H1 (cell line): ENCODE results near the gene PSMC5. TPM values are rescaled to one million over a fixed set of nuclear protein-coding genes. Genes with fewer than 3 reads are reported as not detected.

Experiments used
- CTCF ChIA-PET: fragments of 300-600 bp; sonication (Branson Sonifier 250); formaldehyde crosslinking; loops from one replicate; lab custom pipeline; 2021; ENCODE audit not compliant: partially characterized antibody; lab: Charles Lee
- POLR2A ChIA-PET: fragments of 300-600 bp; sonication (Branson Sonifier 250); formaldehyde crosslinking; loops from one replicate; lab custom pipeline; 2021; ENCODE audit warnings: inconsistent platforms; ENCODE audit not compliant: partially characterized antibody; lab: Charles Lee
- DNase-seq, 2 experiments: peaks; one replicate each; pipeline versions ENCODE4 v3.0.0 to v3.0.0-alpha.2; 2010 to 2022; ENCODE audit warnings: low spot score in 2 of 2, low read depth in 1 of 2, mixed read lengths in 1 of 2
- FAIRE-seq: peaks from 2 replicates; lab custom pipeline; 2011; peaks lifted over from hg19 to GRCh38; lab: Jason Lieb, UNC
- H2AFZ ChIP-seq: 2 replicates; pipeline ENCODE4 v1.8.1; 2012; ENCODE audit warnings: low read length, inconsistent platforms
- H2AK5ac ChIP-seq: 2 replicates; pipeline ENCODE4 v1.6.1; 2013; ENCODE audit warnings: low read depth, low read length
- H2BK120ac ChIP-seq: replicated peaks from 2 replicates; pipeline ENCODE3; 2013; ENCODE audit warnings: low read depth, low read length, inconsistent platforms
- H2BK12ac ChIP-seq: 2 replicates; pipeline ENCODE4 v1.6.1; 2013; ENCODE audit warnings: low read depth, low read length
- H2BK15ac ChIP-seq: 2 replicates; pipeline ENCODE4 v1.6.1; 2013; ENCODE audit warnings: low read length
- H2BK20ac ChIP-seq: 2 replicates; pipeline ENCODE4 v1.6.1; 2013; ENCODE audit warnings: low read length
- H2BK5ac ChIP-seq: 2 replicates; pipeline ENCODE4 v1.6.1; 2013; ENCODE audit warnings: low read depth, low read length
- H3K14ac ChIP-seq: 2 replicates; pipeline ENCODE4 v1.6.1; 2013; ENCODE audit warnings: inconsistent platforms; ENCODE audit not compliant: insufficient read length
- H3K18ac ChIP-seq: 2 replicates; pipeline ENCODE4 v1.6.1; 2013; ENCODE audit warnings: low read length; ENCODE audit errors: extremely low read depth
- H3K23ac ChIP-seq: 2 replicates; pipeline ENCODE4 v1.6.1; 2013; ENCODE audit warnings: inconsistent platforms; ENCODE audit not compliant: insufficient read length
- H3K23me2 ChIP-seq: 2 replicates; pipeline ENCODE4 v1.6.1; 2013; ENCODE audit warnings: low read depth, low read length
- H3K27ac ChIP-seq: 2 replicates; pipeline ENCODE4 v1.6.1; 2011; ENCODE audit warnings: low read depth, low read length, inconsistent platforms
- H3K27me3 ChIP-seq, 4 experiments: replicated peaks in 1 of 4; 1 replicate in 1 of 4; 2 replicates in 3 of 4; pipeline versions ENCODE4 v1.6.1 to v1.8.1; 2011 to 2013; ENCODE audit warnings: low read length in 3 of 4, mild to moderate bottlenecking in 3 of 4, inconsistent platforms in 2 of 4, mixed read lengths in 2 of 4, moderate library complexity in 1 of 4; ENCODE audit not compliant: control insufficient read depth in 3 of 4, insufficient read depth in 3 of 4; ENCODE audit errors: extremely low read depth in 1 of 4
- H3K36me3 ChIP-seq, 4 experiments: 2 replicates each; pipeline versions ENCODE4 v1.6.1 to v1.8.1; 2011 to 2013; ENCODE audit warnings: mild to moderate bottlenecking in 4 of 4, low read length in 3 of 4, moderate library complexity in 2 of 4, control low read depth in 1 of 4, inconsistent platforms in 1 of 4; ENCODE audit not compliant: insufficient read depth in 4 of 4, control insufficient read depth in 2 of 4
- H3K4ac ChIP-seq: replicated peaks from 2 replicates; pipeline ENCODE3; 2013; ENCODE audit warnings: low read length, low read depth, mixed read lengths, inconsistent platforms; ENCODE audit not compliant: insufficient read length
- H3K4me1 ChIP-seq, 4 experiments: replicated peaks in 1 of 4; 1 replicate in 1 of 4; 2 replicates in 3 of 4; pipeline versions ENCODE4 v1.6.1 to v1.8.1; 2011 to 2013; ENCODE audit warnings: low read length in 3 of 4, inconsistent platforms in 2 of 4, mixed read lengths in 1 of 4; ENCODE audit not compliant: insufficient read depth in 4 of 4, control insufficient read depth in 3 of 4
- H3K4me2 ChIP-seq, 2 experiments: 2 replicates each; pipeline versions ENCODE4 v1.6.1 to v1.8.1; 2011 to 2013; ENCODE audit warnings: low read depth in 2 of 2, low read length in 2 of 2, control low read depth in 1 of 2, inconsistent platforms in 1 of 2, mild to moderate bottlenecking in 1 of 2; ENCODE audit not compliant: insufficient read depth in 1 of 2
- H3K4me3 ChIP-seq, 4 experiments: fragments of 200-600, 300-600 bp in 1 of 4; sonication (generic), shearing (Covaris generic), sonication (Bioruptor Twin) in 1 of 4; 2 replicates each; pipeline versions ENCODE4 v1.5.1 to v1.8.1; 2011 to 2016; ENCODE audit warnings: low read length in 4 of 4, low read depth in 3 of 4, control low read depth in 2 of 4, inconsistent platforms in 2 of 4, mild to moderate bottlenecking in 2 of 4, mixed read lengths in 1 of 4, moderate library complexity in 1 of 4; ENCODE audit not compliant: insufficient read depth in 2 of 4; ENCODE audit errors: extremely low read depth in 1 of 4
- H3K56ac ChIP-seq: replicated peaks from 2 replicates; pipeline ENCODE3; 2013; ENCODE audit warnings: low read depth, mild to moderate bottlenecking, mixed read lengths, low read length, inconsistent platforms; ENCODE audit not compliant: insufficient read length
- H3K79me1 ChIP-seq: 2 replicates; pipeline ENCODE4 v1.6.1; 2013; ENCODE audit warnings: low read depth, low read length, control low read depth
- H3K79me2 ChIP-seq, 2 experiments: 2 replicates each; pipeline versions ENCODE4 v1.6.1 to v1.8.1; 2012 to 2013; ENCODE audit warnings: low read length in 2 of 2, mild to moderate bottlenecking in 2 of 2, inconsistent platforms in 1 of 2; ENCODE audit not compliant: insufficient read depth in 2 of 2, control insufficient read depth in 1 of 2
- H3K9ac ChIP-seq, 4 experiments: replicated peaks in 1 of 4; 1 replicate in 1 of 4; 2 replicates in 3 of 4; pipeline versions ENCODE4 v1.6.1 to v1.8.1; 2011 to 2013; ENCODE audit warnings: low read depth in 3 of 4, low read length in 3 of 4, control low read depth in 2 of 4, mild to moderate bottlenecking in 2 of 4, moderate library complexity in 2 of 4, inconsistent platforms in 1 of 4; ENCODE audit errors: extremely low read depth in 1 of 4
- H3K9me3 ChIP-seq, 2 experiments: 2 replicates each; pipeline versions ENCODE4 v1.6.1 to v1.8.1; 2012 to 2013; ENCODE audit warnings: mild to moderate bottlenecking in 2 of 2, moderate library complexity in 2 of 2, control low read depth in 1 of 2, inconsistent platforms in 1 of 2, low read depth in 1 of 2, low read length in 1 of 2, mixed read lengths in 1 of 2; ENCODE audit not compliant: insufficient read depth in 2 of 2
- H4K20me1 ChIP-seq, 2 experiments: replicated peaks in 1 of 2; 2 replicates each; pipeline versions ENCODE3 to v1.8.1; 2011 to 2013; ENCODE audit warnings: inconsistent platforms in 2 of 2, low read length in 2 of 2, mild to moderate bottlenecking in 1 of 2; ENCODE audit not compliant: insufficient read depth in 2 of 2, control insufficient read depth in 1 of 2
- H4K5ac ChIP-seq: 2 replicates; pipeline ENCODE4 v1.6.1; 2013; ENCODE audit warnings: low read length, low read depth, mixed read lengths, inconsistent platforms; ENCODE audit not compliant: insufficient read length
- H4K8ac ChIP-seq: 2 replicates; pipeline ENCODE4 v1.8.0; 2013; ENCODE audit warnings: mild to moderate bottlenecking, moderate library complexity, low read length, inconsistent platforms; ENCODE audit not compliant: insufficient read depth; ENCODE audit errors: extremely low read depth
- H4K91ac ChIP-seq: replicated peaks from 2 replicates; pipeline ENCODE3; 2013; ENCODE audit warnings: low read length, mixed read lengths, inconsistent platforms; ENCODE audit not compliant: insufficient read length
- ASH2L ChIP-seq: fragments of 200-600, 300-600 bp; sonication (generic); IDR thresholded peaks from one replicate; pipeline ENCODE4 v1.7.1; 2017; ENCODE audit warnings: low read length
- BCL11A ChIP-seq, 2 experiments: IDR thresholded peaks; one replicate each; pipeline ENCODE4 v1.6.1; 2011; ENCODE audit warnings: low read depth in 2 of 2, low read length in 2 of 2, mild to moderate bottlenecking in 2 of 2
- POLR2A ChIP-seq, 2 experiments: IDR thresholded peaks; 1 replicate in 1 of 2; 2 replicates in 1 of 2; pipeline ENCODE4 v1.6.1; 2011; ENCODE audit warnings: low read depth in 2 of 2, low read length in 2 of 2, mild to moderate bottlenecking in 2 of 2; ENCODE audit errors: control extremely low read depth in 1 of 2
- POLR2AphosphoS5 ChIP-seq: IDR thresholded peaks from 2 replicates; pipeline ENCODE4 v1.6.1; 2011; ENCODE audit warnings: low read depth, low read length
- TEAD4 ChIP-seq: IDR thresholded peaks from 2 replicates; pipeline ENCODE4 v1.6.1; 2012; ENCODE audit warnings: low read depth, low read length, inconsistent platforms, mixed read lengths
- USF2 ChIP-seq: IDR thresholded peaks from 2 replicates; pipeline ENCODE4 v1.6.1; 2011; ENCODE audit warnings: low read length, improper control_type of control experiment
- WGBS, 2 experiments: shearing (Covaris generic) in 1 of 2; methylation state at CpG; one replicate each; pipeline versions ENCODE4 v1.1.6 to v1.1.7; 2013 to 2015; ENCODE audit warnings: low lambda C conversion rate in 2 of 2, mixed read lengths in 2 of 2, inconsistent platforms in 1 of 2, low coverage in 1 of 2, missing lambda C conversion rate in 1 of 2; ENCODE audit not compliant: insufficient replicate concordance in 2 of 2, insufficient coverage in 1 of 2, insufficient read length in 1 of 2; ENCODE audit errors: extremely low coverage in 1 of 2, missing lambda C conversion rate in 1 of 2; 5-methylcytosine and 5-hydroxymethylcytosine counted together
- polyA plus RNA-seq, 7 experiments: library from polyadenylated mRNA; depleted of rRNA in 3 of 7; stranded (reverse) in 5 of 7; unstranded in 2 of 7; fragments of >200 nt in 5 of 7; fragments of 200-250 nt in 2 of 7; gene quantifications; 1 replicate in 5 of 7; 2 replicates in 1 of 7; 4 replicates in 1 of 7; pipeline versions ENCODE4 v1.2.1 to v1.2.3, GENCODE V29; 2011 to 2013; ENCODE audit warnings: missing spikeins in 2 of 7, mixed read lengths in 2 of 7
- total RNA-seq: library from RNA; stranded (reverse); fragmentation: NEBNext Ultra II Directional; extraction: Animal tissue kit (Norgen Biotek cat#: 25700); gene quantifications from 2 replicates; pipeline ENCODE4 v1.2.1, GENCODE V29; 2021

PSMC5 gene
- total and polyA plus RNA-seq, 2 of the 8 experiments (the other 6 are each of a cell fraction or from before 2014, with no cell fraction given) = 172 to 180 TPM

- WGBS, 2 experiments = 92% methylated on average over 20 of the region's 21 CpGs; no CpG with 5 or more reads in 1 of the 2 experiments
- no peak overlapping the region for H3K4ac ChIP-seq
- no peak overlapping the region; a peak in 1 of 7 replicates for H3K9ac ChIP-seq
- no peak overlapping the region for H4K8ac ChIP-seq
- H3K4me3 ChIP-seq = no peak overlapping the region
- CTCF ChIA-PET = interaction anchor here (0.6 to 7.5 kb wide), 8 partner anchors 8 to 37 kb away, joined by 3 to 61 read pairs (median 4); no protein-coding TSS in a partner anchor
- no peaks in the 10 kb centered on the region; the same call in none of the 2 replicates for H3K79me1 ChIP-seq
- H3K36me3 ChIP-seq = peaks cover 62 to 97% (median 94%) of the 10 kb centered on the region in 4 experiments
- no peak overlapping the region for H2BK5ac ChIP-seq
- H2BK20ac ChIP-seq = no peak overlapping the region
- H3K14ac ChIP-seq = no peak overlapping the region
- no peak overlapping the region for H3K4me2 ChIP-seq
- H4K20me1 ChIP-seq = peaks cover 9 to 34% of the 10 kb centered on the region in 2 experiments
- no peaks in the 10 kb centered on the region for H3K4me1 ChIP-seq
- H2AFZ ChIP-seq = no peak overlapping the region
- no peaks in the 10 kb centered on the region for H3K9me3 ChIP-seq
- H2AK5ac ChIP-seq = no peak overlapping the region
- H3K18ac ChIP-seq = no peak overlapping the region
- no peak overlapping the region for H4K91ac ChIP-seq
- no peaks in the 10 kb centered on the region; a peak in 1 of 4 replicates for H3K79me2 ChIP-seq
- POLR2A ChIA-PET = interaction anchor here (1.3 to 32.3 kb wide), 5 partner anchors 1 to 132 kb away, joined by 3 to 593 read pairs (median 481); partner anchors contain the start of genes CCDC47, DDX42, FTSJ3 and PSMC5
- FAIRE-seq (no peak), DNase-seq (peak in 1 of 2 experiments; percentile 35)
- TF ChIP-seq USF2 (no peak), POLR2A (IDR thresholded peaks at IDR 0.05; ENCODE audit: control extremely low read depth in 1 of 2, low read depth in 2 of 2, low read length in 2 of 2) (peak; percentile 10 to 61; a peak in 2 of 3 replicates), POLR2AphosphoS5 (peak; percentile 60; the same call in 1 of the 2 replicates), ASH2L (no peak), TEAD4 (no peak), BCL11A (IDR thresholded peaks at IDR 0.05; ENCODE audit: low read depth in 2 of 2, low read length in 2 of 2) (no peak)
- H2BK12ac ChIP-seq = no peak overlapping the region
- no peaks in the 10 kb centered on the region for H3K27me3 ChIP-seq
- no peak overlapping the region for H2BK120ac ChIP-seq
- H3K56ac ChIP-seq = no peak overlapping the region
- H2BK15ac ChIP-seq = no peak overlapping the region
- H3K23ac ChIP-seq = no peak overlapping the region
- no peak overlapping the region for H3K27ac ChIP-seq
- H3K23me2 ChIP-seq = no peaks in the 10 kb centered on the region
- no peak overlapping the region for H4K5ac ChIP-seq
Observed at GRCh38 chr17:63819585-63820537, 7.4 kb upstream of the PSMC5 start.
